HG02938 (cell line): ENCODE data around the gene ZBTB11.
"Not testable (repeated sequence)": the region's sequence is repeated elsewhere in the genome, so short reads cannot be mapped to it uniquely, and the experiment has no call there.

Experiments
- ATAC-seq: cut with Tn5 transposase; IDR thresholded peaks from one replicate; pipeline ENCODE4 v1.9.1; 2021; ENCODE audit warnings: mild to moderate bottlenecking, moderate library complexity; ENCODE audit not compliant: unreplicated experiment

ZBTB11 gene

GRCh38 chr3:101676765-101677435, at the start of gene ZBTB11:
Gene ZBTB11, minus strand, starts transcription at chr3:101677132. Its CDS starts 218 bp downstream, at chr3:101676914.
- ATAC-seq: peak; percentile 72

- ATAC-seq: no peak
Measured at GRCh38 chr3:101725890-101726275, 49.0 kb upstream of the ZBTB11 start.

- ATAC-seq: peak; percentile 26
Measured at GRCh38 chr3:101725194-101725889, 48.4 kb upstream of the ZBTB11 start.

- ATAC-seq: peak; percentile 82
Measured at GRCh38 chr3:101724329-101725193, 47.6 kb upstream of the ZBTB11 start, which contains the start of gene CEP97. Gene CEP97, plus strand, starts transcription at chr3:101724614. Its CDS starts 63 bp downstream, at chr3:101724677.

- ATAC-seq: peak; percentile 57
Measured at GRCh38 chr3:101722394-101723173, 45.7 kb upstream of the ZBTB11 start.

GRCh38 chr3:101720851-101721840, 44.2 kb upstream of the ZBTB11 start:
- no peak for ATAC-seq

- ATAC-seq: no peak
Measured at GRCh38 chr3:101719604-101720185, 42.8 kb upstream of the ZBTB11 start.

GRCh38 chr3:101718455-101718854, 41.5 kb upstream of the ZBTB11 start:
- ATAC-seq: no peak

GRCh38 chr3:101709126-101709525, 32.2 kb upstream of the ZBTB11 start:
- no peak for ATAC-seq

- ATAC-seq: not testable (repeated sequence)
Measured at GRCh38 chr3:101704639-101705038, 27.7 kb upstream of the ZBTB11 start.

- ATAC-seq: no peak
Measured at GRCh38 chr3:101703169-101703568, 26.2 kb upstream of the ZBTB11 start.

- ATAC-seq: no peak
Measured at GRCh38 chr3:101702726-101703125, 25.8 kb upstream of the ZBTB11 start.

GRCh38 chr3:101701696-101702634, 25.0 kb upstream of the ZBTB11 start:
- ATAC-seq: no peak

- ATAC-seq: no peak
Measured at GRCh38 chr3:101695779-101696372, 18.9 kb upstream of the ZBTB11 start.

- not testable (repeated sequence) for ATAC-seq
Measured at GRCh38 chr3:101694836-101695235, 17.9 kb upstream of the ZBTB11 start.

- peak; percentile 84 for ATAC-seq
Measured at GRCh38 chr3:101693540-101693939, 16.6 kb upstream of the ZBTB11 start.
